NCI-H748 (cell line): Measurements from ENCODE around the gene TMEM87B.
"Not testable (repeated sequence)": the region's sequence is repeated elsewhere in the genome, so short reads cannot be mapped to it uniquely, and the experiment has no call there.

ENCODE experiments used
- DNase-seq: peaks from one replicate; lab custom pipeline; 2025; ENCODE audit not compliant: unreplicated experiment; lab: John Stamatoyannopoulos, UW

TMEM87B gene

DNA sequence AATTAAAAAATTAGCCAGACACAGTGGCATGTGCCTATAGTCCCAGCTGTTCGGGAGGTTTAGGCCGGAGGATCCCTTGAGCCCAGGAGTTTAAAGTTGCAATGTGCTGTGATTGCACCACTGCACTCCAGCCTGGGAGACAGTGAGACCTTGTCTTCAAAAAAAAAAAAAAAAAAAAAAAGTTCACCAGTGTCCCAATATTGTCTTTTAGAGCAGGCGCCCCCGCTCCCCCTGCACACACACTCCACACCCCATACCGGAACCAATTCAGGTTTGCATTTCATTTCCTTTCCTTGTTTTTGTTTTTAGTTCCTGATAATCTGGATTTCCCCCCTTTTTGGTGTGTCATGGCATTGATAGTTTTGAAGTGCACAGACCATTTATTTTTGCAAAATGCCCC lies 10.4 kb downstream of the TMEM87B start:
- DNase-seq: no peak

DNA sequence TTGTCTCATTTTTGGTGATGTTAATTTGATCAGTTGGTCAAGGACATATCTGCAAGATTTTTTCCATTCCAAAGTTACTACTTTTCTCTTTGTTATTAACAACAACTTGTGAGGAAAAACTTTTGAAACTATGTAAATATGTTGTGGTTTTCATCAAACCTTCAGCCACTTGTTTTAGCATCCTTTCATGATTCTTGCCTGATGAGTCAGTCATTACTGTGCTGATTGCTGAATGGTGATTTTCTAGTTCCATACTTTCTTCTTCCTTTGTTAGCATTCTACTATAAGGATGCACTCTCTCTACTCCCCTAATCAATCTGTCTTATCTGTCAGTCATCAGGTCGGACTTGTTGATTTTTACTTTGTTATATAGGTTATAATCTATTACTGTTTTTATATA lies 10.9 kb downstream of the TMEM87B start:
- DNase-seq: no peak

- DNase-seq: not testable (repeated sequence)
Measured at GRCh38 chr2:112069794-112070193, 14.7 kb downstream of the TMEM87B start.

DNA sequence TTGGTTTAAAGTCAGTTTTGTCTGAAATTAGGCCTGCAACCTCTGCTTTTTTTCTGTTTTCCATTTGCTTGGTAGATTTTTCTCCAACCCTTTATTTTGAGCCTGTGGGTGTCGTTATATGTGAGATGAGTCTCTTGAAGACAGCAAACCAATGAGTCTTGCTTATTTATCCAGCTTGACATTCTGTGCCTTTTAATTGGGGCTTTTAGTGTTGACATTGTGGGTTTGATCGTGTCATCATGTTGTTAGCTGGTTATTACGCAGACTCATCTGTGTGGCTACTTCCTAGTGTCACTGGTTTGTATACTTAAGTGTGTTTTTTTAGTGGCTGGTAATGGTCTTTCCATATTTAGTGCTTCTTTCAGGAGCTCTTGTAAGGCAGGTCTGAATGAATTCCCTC lies 18.8 kb downstream of the TMEM87B start:
- DNase-seq: peak; percentile 22

DNA sequence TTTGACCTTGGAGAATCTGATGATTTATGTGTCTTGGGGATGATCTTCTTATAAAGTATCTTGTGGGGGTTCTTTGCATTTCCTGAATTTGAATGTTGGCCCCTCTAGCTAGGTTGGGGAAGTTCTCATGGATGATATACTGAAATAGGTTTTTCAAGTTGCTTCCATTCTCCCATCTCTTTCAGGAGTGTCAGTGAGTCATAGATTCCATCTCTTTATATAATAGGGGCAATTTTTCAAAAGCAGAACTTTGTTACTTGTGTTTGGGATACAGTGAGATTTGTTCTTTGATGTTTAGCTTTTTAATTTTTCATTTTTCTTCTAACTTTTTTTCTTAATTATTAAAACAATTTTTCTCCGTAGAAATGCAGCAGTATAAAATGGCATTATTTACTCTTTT lies 19.4 kb downstream of the TMEM87B start:
- DNase-seq: no peak

- DNase-seq: no peak
Measured at GRCh38 chr2:112075490-112076260, 20.6 kb downstream of the TMEM87B start.

- no peak for DNase-seq
Measured at GRCh38 chr2:112077814-112078213, 22.7 kb downstream of the TMEM87B start.

DNA sequence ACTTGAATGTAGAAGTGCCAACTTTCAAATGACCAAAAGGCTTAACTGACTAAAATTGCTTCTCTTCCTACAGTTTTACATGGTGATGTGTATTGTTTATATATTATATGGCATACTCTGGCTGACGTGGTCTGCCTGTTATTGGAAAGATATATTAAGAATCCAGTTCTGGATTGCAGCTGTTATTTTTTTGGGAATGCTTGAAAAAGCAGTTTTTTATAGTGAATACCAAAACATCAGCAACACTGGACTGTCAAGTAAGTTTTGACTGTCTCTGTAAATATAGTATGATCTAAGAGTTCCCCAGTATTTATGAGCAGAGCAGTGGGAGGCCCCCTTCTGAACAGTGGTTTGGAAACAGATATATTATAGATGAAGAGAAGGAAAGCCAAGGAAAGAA lies 26.2 kb downstream of the TMEM87B start:
- no peak for DNase-seq

- no peak for DNase-seq
Measured at GRCh38 chr2:112084689-112085374, 29.8 kb downstream of the TMEM87B start.

- no peak for DNase-seq
Measured at GRCh38 chr2:112085375-112085730, 30.3 kb downstream of the TMEM87B start.

DNA sequence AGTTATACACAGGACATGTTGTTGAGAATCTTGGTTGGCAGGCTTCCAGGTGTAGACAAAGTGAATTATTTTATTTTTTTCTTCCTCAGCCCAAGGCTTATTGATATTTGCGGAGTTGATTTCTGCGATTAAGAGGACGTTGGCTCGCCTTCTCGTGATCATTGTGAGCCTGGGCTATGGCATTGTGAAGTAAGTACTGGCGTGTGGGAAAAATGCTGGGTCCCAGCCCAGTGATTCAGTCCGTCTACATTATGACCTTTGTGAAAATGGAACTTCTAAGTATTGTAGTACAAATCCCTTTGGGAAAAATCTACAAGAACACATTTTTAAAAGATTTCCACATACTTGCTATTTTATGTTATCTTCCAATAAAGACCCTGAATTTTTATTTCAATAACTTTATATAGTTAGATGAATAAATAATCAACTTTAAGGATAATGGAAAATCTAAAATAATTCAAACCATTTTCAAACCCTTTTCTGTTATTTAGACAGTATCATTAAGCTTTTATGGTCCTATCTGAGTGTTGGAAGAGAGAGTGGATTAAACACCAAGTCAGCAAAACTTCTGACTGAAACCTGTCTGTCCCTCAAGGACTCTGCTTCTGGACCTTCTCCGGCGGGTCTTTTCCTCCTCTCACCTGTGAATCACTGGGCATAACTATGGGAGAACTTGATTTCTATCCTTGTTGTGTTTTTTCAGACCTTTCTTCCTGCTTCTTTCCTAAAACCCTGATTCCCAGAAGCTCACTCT lies 31.0 kb downstream of the TMEM87B start:
- DNase-seq: no peak

DNA sequence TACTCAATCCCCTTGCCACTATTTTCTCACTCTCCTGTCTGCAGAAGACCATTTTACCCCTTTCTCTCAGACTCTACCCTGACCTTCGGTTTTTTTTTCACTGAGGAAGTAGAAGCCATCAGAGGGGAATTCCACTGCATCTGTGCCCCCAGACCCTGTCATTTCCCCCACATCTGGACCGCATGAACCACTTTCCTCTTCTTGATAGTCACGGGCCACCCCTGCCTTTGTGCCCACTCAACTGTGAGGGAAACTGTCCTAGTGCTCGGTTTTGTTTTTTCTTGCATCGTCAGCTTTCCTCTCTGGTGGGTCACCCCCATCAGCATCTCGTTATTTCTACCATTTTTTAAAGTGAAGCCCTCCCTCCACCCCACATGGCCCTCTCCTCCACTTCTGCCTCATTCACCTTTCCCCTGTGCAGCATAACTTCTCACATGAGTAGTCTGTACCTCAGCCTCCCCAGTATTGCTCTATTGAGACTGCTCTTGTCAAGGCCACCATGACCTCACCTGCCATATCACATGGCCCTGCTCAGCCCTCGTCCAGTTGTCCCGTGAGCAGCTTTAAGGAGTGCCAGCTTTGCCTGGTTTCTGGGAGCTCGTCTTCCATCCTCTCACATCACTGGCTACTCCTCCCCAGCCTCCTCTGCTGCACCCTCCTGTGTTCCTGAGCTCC lies 32.4 kb downstream of the TMEM87B start:
- no peak for DNase-seq

- no peak for DNase-seq
Measured at GRCh38 chr2:112089375-112089774, 34.3 kb downstream of the TMEM87B start.

DNA sequence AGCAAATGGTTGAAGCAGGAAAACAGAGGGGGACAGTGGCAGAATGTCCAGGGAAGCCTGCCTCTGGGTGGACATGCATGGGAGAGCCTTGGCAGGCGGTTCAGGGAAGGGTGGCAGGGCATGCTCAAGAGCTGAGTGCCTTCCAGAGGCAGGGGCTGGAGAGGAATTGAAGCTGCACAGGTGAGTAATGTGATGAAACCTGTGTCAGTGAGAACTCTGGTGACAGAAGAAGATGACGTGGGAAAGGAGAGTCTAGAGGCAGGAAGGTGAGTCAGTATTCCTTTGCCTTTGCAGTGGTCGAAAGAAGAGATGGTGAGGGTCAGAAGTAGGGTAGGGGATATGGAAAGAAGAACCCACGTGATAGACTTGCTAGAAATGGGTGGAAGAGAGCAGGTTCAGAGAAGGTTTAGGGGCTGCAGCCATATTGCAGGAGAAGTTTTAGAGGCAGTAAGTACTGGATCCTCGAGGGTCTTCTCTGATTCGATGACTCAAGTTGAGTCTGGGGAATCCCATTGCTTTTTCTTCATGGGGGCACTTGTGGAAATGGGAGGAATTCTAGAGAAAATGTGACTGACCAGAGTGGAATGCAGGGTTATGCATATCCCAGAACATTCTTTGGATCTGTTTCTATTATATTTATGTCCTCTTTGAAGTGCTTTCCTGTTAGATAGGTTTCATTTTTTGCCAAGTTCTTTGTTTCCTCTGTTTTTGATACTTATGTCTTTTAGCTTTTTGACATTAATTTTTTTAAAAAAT lies 37.4 kb downstream of the TMEM87B start:
- no peak for DNase-seq

DNA sequence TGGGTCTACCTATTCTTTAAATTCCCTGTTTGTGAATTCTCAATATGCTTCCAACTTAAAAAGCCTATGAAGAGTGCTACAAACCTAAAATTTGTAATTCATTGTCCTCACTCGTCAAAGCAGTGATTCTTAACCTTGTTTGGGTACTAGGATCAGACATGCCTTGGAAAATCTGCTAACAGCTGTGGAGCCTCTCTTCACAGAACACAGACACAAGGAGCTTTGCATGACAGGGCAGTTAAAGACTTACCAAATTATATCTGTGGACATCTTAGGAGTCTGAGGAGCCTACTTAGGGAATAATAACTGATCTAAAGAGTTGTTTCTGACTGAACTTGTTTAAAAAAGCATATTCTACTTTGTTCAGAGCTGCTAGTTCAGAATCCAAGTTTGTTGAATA lies 38.1 kb downstream of the TMEM87B start:
- no peak for DNase-seq

DNA sequence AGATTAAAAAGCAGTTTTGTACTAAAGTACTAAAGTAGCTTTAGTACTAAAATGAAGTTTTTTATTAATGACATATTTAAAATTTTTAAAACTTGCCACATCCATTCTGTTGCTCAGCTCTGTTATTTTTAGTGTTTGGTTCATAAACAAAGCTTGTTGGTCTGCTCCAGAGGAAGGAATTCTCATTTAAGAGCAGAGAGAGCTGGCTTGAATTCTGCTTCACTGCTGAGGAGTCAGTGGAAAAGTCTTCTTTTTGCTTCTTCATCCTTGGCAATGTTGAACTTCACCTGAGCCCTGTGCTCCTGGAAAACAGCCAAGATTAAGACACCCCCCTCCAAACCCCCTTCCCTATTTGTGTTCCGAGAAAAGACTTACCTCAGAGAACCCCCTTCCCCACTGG lies 40.6 kb downstream of the TMEM87B start:
- DNase-seq: no peak

DNA sequence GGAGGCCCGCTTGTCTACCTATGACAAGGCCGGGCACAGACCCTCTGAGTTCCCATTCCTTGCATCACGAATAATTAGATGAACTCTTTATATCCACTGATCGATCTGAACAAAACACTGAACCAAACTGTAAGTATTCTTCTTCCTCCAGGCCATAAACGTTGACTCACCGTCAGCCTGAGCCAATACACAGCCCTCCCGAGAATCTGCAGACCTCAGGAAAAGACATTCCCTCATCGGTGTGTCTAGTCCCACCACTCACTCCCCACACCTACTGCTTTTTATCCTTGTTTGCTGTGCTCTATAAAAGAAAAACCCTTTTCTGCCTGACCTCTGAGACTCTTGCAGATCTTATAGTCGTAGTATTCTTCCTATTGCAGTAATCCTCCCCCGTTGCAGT lies 41.0 kb downstream of the TMEM87B start:
- DNase-seq: no peak

- no peak for DNase-seq
Measured at GRCh38 chr2:112108178-112108832, 53.2 kb downstream of the TMEM87B start.

GRCh38 chr2:112109278-112109677 lies 54.2 kb downstream of the TMEM87B start:
- DNase-seq: no peak

- DNase-seq: no peak
Measured at GRCh38 chr2:112110966-112111365, 55.9 kb downstream of the TMEM87B start.
